PC-3 (cell line): ENCODE measurements around the gene CHD3.

Source experiments
- CTCF ChIP-seq: fragments of 300-600 bp; sonication (generic); conservative IDR thresholded peaks from 2 replicates; pipeline ENCODE4 v1.5.1; 2017; ENCODE audit warnings: antibody characterized with exemption, low read depth, mild to moderate bottlenecking, low read length
- EZH2 ChIP-seq: fragments of 300-600 bp; sonication (generic); IDR thresholded peaks from one replicate; pipeline ENCODE4 v1.6.1; 2017; ENCODE audit warnings: antibody characterized with exemption, mild to moderate bottlenecking, low read length; ENCODE audit not compliant: unreplicated experiment
- EZH2phosphoT487 ChIP-seq: fragments of 300-600 bp; sonication (generic); IDR thresholded peaks from 2 replicates; pipeline ENCODE4 v1.6.1; 2018; ENCODE audit warnings: mild to moderate bottlenecking, antibody characterized with exemption, low read length, borderline replicate concordance

- TF ChIP-seq CTCF (no peak), EZH2 (no peak), EZH2phosphoT487 (no peak)
Measured at GRCh38 chr17:7894866-7895265, 6.3 kb downstream of the CHD3 start.
